NCI-H524 treated with DMSO at 0.1 percent for 48 hours (cell line): ENCODE measurements around the gene KRTAP10-4.
"Not testable (repeated sequence)": the region's sequence is repeated elsewhere in the genome, so short reads cannot be mapped to it uniquely, and the experiment has no call there.

Experiments
- DNase-seq: peaks from one replicate; lab custom pipeline; 2025; lab: John Stamatoyannopoulos, UW

Gene KRTAP10-4

GRCh38 chr21:44599264-44600029 lies 25.9 kb downstream of the KRTAP10-4 start:
- DNase-seq, result no peak

DNA sequence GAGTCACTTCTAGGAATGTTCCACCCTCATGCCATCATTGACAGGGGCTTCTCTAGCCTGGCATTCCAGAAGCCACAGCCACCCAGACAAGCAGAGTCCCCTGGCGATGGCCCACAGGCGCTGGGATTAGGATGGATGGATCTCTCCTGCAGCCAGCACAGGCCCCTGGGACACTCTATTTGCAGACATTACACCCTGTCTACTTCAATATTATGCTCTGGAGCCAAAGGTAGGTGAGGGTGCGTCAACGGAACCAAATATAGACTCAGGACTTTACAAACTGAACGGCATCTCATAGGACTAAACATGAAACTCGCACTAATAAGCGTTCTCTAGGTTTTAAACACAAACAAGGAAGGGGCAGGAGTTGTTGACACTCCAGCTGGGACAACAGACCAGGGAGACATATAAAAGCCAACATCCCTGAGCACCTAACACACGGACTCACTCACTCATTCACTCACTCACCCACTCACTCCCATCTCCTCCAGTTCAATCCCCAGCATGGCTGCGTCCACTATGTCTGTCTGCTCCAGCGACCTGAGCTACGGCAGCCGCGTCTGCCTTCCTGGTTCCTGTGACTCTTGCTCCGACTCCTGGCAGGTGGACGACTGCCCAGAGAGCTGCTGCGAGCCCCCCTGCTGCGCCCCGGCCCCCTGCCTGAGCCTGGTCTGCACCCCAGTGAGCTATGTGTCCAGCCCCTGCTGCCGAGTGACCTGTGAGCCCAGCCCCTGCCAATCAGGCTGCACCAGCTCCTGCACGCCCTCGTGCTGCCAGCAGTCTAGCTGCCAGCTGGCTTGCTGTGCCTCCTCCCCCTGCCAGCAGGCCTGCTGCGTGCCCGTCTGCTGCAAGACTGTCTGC lies 26.8 kb downstream of the KRTAP10-4 start, which contains the start of gene KRTAP10-7:
Gene KRTAP10-7, plus strand, starts transcription at position 480 of the 861 bp plus-strand sequence. Its CDS starts 25 bp downstream, at position 505.
- DNase-seq, result not testable (repeated sequence)

DNA sequence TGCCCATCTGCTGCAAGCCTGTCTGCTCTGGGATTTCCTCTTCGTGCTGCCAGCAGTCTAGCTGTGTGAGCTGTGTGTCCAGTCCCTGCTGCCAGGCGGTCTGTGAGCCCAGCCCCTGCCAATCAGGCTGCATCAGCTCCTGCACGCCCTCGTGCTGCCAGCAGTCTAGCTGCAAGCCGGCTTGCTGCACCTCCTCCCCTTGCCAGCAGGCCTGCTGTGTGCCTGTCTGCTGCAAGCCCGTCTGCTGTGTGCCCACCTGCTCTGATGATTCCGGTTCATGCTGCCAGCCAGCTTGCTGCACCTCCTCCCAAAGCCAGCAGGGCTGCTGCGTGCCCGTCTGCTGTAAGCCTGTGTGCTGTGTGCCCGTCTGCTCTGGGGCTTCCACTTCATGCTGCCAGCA lies 27.6 kb downstream of the KRTAP10-4 start:
- not testable (repeated sequence) for DNase-seq

- peak; percentile 58 for DNase-seq
Observed at GRCh38 chr21:44601596-44602462, 28.3 kb downstream of the KRTAP10-4 start.

DNA sequence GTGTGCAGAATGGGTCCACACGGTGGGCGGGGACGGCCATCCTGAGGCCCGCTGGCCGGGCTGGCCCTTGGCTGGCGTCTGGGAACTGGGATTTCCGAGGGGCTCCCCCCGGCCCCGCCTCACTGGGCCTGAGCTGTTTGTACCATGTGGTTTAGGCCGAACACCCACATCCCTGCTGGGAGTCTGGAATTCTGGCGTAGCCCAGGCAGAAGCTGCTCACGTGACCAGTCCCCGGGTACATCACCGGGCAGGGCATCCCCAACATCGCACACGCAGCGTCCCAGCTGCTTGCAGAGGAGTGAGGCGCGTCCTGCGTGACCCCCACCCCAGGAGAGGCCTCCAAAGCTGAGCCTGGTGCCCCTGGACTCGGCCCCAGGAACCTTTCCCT lies 28.9 kb downstream of the KRTAP10-4 start:
- no peak for DNase-seq

DNA sequence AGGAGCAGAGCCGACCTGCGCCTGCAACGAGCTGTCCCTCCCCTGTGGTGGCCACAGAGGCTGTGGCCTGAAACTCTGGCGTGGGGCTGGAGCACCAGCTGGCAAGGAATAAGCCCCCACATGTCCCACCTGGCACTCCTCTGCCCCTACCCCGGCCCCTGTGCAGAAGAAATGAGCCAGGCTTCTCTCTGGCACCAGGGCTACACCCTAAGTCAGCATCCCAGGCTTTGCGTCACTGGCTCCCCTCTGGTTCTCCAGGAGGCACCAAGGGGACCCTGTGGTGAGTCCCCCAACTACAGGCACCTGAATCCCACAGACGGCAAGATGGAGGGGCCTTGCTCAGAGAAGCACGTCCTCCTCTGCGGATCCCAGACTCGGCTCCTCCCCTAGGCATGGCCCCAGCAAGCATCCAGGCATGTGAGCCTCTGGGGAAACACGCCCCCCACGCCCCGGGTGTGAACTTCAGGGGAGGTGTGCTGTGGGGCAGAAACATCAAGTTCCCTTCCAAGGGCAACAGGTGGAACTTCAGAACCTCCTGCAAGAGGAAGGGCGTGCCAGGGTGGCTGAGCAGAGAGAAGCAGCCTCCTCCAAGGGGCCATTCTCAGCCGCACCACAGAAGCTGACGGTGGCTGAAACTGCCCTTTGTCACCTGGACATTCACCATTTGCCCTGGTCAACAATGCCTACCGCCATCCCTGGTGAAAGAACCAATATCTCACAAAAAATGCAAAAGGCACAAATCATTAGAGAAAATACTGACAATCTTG lies 29.8 kb downstream of the KRTAP10-4 start:
- no peak for DNase-seq

DNA sequence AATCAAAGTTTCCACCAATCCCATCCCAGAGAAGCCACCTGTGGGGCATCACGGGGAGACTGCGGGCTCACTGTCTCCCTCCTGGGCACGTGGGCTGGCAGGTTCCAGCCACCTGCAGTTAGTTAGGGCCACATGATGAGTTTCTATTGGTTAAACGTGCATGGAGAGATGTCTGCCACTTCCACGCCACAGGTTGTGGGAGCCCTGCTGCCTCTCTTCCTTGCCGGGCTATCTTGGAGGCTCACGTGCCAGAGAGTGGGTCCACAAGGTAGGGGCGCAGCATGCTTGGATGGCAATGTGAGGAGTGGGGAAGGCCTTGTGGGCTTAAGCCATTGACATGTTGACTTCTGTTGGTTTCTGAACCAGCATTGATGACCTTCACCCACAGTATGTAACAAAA lies 30.4 kb downstream of the KRTAP10-4 start:
- DNase-seq, result no peak

- no peak for DNase-seq
Observed at GRCh38 chr21:44606495-44606894, 33.0 kb downstream of the KRTAP10-4 start.

GRCh38 chr21:44609193-44609592 lies 35.7 kb downstream of the KRTAP10-4 start:
- DNase-seq, result no peak

DNA sequence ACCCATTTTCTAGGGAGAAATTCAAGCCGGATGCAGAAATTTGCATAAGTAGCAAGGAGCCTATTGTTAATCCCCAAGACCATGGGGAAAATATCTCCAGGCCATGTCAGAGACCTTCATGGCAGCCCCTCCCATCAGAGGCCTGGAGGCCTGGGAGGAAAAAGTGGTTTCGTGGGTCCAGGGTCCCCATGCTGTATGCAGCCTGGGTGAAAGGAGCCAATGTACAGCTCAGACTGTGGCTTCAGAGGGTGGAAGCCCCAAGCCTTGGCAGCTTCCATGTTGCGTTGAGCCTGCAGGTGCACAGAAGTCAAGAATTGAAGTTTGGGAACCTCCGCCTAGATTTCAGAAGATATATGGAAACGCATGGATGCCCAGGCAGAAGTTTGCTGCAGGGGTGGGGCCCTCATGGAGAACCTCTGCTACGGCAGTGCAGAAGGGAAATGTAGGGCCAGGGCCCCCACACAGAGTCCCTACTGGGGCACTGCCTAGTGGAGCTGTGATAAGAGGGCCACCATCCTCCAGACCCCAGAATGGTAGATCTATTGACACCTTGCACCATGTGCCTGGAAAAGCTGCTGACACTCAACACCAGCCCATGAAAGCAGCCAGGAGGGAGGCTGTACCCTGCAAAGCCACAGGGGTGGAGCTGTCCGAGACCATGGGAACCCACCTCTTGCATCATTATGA lies 36.8 kb downstream of the KRTAP10-4 start:
- DNase-seq, result not testable (repeated sequence)

GRCh38 chr21:44611551-44611950 lies 38.0 kb downstream of the KRTAP10-4 start:
- DNase-seq, result no peak

DNA sequence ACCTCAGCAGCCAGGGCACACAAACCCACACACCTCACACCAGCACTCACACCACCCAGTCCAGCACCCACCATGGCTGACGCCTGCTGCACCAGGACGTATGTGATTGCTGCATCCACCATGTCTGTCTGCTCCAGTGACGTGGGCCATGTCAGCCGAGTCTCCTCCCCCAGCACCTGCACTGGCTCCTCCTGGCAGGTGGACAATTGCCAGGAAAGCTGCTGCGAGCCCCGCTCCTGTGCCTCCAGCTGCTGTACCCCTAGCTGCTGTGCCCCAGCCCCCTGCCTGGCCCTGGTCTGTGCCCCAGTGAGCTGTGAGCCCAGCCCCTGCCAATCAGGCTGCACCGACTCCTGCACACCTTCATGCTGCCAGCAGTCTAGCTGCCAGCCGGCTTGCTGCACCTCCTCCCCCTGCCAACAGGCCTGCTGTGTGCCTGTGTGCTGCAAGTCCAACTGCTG lies 38.5 kb downstream of the KRTAP10-4 start, which contains the start of gene KRTAP10-8:
Gene KRTAP10-8, plus strand, starts transcription at position 51 of the 458 bp plus-strand sequence. Its CDS starts 22 bp downstream, at position 73.
- no peak for DNase-seq

- no peak for DNase-seq
Observed at GRCh38 chr21:44612669-44613229, 39.2 kb downstream of the KRTAP10-4 start.

DNA sequence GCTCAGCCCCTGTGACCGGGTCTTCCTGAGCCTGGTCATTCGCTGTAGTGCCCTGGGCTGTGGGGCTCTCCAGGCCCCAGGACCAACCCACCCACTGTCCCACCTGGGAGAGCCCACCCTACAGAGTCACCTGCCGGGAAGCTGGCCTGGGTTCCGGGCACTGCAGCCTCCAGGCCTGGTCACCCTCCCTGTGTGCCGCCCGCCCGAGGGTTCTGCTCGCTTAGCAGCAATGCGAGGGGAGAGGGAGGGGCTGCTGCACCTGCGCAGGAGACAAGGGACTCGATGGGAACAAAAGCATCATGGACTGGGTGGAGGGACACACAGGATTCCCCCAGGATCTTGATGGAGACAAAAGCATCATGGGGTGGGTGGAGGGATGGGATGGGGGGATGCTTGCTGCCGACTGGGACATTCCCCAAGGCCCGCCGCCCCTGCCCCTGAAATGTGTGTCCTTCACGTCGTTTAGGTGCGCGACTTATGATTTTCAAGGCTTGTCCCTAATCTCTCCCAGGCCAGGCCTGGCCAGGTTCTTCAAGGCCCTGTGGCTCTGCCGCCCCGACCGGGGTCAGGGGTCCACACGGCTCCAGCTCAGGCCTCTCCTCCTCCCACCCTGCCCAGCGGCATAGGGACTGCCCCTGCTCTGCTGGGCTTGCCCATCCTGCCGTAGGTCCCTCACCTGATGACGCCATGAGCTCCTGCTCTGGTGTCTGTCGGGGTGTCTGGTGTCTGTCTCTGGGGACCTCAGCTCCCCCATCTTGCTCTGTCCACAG lies 40.0 kb downstream of the KRTAP10-4 start:
- no peak for DNase-seq

- DNase-seq, result no peak
Observed at GRCh38 chr21:44614161-44614631, 40.7 kb downstream of the KRTAP10-4 start.

DNA sequence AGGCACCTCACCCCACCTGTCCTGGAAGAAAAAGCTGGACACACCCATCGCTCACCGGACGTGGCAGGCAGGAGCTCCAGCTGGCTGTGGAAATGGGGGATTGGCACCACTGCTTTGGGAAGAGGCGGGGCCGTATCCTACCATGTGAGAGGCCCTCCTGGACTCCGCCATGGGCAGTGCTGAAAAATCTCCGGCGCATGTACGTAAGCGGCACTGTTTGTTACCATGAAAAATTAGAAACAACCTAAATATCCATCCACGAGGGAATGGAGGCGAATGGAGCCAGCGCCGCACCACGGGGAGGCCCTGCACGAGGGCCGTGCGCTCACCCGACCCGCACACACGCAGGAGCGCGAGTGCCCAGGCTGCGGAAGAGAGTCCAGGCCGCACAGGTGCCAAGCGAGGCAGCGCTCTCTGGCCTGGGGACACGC lies 41.4 kb downstream of the KRTAP10-4 start:
- DNase-seq, result no peak

DNA sequence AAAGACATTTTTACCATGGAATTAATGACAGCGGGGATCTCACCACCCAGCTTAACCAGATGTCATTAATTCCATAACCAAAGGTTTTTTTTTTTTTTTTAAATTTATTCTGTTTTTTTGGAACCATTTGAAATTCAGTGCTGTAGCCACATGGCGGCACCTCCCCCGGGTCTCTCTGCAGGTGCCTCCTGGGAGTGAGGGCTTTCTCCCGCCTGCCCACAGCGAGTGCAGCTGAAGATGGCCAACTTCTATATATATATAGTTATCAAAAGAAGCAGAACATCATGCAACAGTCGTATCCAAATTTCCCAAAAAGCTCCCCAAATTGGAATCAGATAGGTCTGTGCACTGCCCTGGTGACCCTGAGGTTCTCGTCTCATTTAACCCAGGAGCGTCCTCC lies 41.9 kb downstream of the KRTAP10-4 start:
- no peak for DNase-seq

- DNase-seq, result peak; percentile 67
Observed at GRCh38 chr21:44615911-44616590, 42.5 kb downstream of the KRTAP10-4 start.

DNA sequence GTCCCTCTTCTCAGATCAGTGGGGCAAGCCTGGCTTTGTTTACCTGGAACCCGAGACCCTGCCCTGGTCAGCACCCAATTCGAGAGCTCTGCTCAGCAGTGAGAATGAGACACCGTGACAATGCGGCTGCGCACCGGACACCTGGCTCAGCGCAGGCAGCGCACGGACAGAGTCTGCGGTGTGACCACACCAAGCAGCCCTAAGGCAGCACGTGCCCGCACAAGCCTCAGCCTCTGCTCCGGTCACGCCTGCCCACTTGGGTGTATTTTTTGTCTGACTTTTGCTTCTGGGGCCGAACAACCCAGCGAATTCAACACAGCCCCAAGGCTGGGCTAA lies 43.0 kb downstream of the KRTAP10-4 start:
- no peak for DNase-seq
